Common myeloid progenitor, CD34-positive (primary cell): Measurements from ENCODE around the gene HHATL.

Experiments
- CTCF ChIA-PET: fragments of 350-600 bp; sonication (Branson Sonifier 250); formaldehyde crosslinking; loops from one replicate; lab custom pipeline; 2021; ENCODE audit warnings: antibody characterized with exemption; lab: Charles Lee
- POLR2A ChIA-PET: fragments of 350-600 bp; sonication (Branson Sonifier 250); formaldehyde crosslinking; loops from one replicate; lab custom pipeline; 2021; ENCODE audit warnings: antibody characterized with exemption; lab: Charles Lee
- DNase-seq, 3 donors: peaks; one replicate each; pipeline versions ENCODE4 v3.0.0 to v3.0.0-alpha.2; 2013
- H3K27ac ChIP-seq, 2 experiments: 1 replicate in 1 of 2; 2 replicates in 1 of 2; pipeline ENCODE4 v1.7.0; 2013; ENCODE audit warnings: inconsistent platforms in 2 of 2, low read length in 2 of 2, mild to moderate bottlenecking in 2 of 2, low read depth in 1 of 2, moderate library complexity in 1 of 2; ENCODE audit not compliant: severe bottlenecking in 2 of 2, insufficient read depth in 1 of 2, poor library complexity in 1 of 2
- H3K27me3 ChIP-seq, 5 experiments: replicated peaks in 2 of 5; 1 replicate in 3 of 5; 2 replicates in 2 of 5; pipeline versions ENCODE4 v1.6.1 to v1.7.0; 2013; ENCODE audit warnings: low read length in 4 of 5, mild to moderate bottlenecking in 2 of 5, moderate library complexity in 2 of 5, inconsistent platforms in 1 of 5; ENCODE audit not compliant: insufficient read depth in 5 of 5, control insufficient read depth in 4 of 5
- H3K36me3 ChIP-seq, 4 experiments: 1 replicate in 2 of 4; 2 replicates in 2 of 4; pipeline versions ENCODE4 v1.6.1 to v1.7.0; 2013; ENCODE audit warnings: low read length in 3 of 4, control low read depth in 1 of 4, mild to moderate bottlenecking in 1 of 4; ENCODE audit not compliant: control insufficient read depth in 4 of 4, insufficient read depth in 4 of 4
- H3K4me1 ChIP-seq, 4 experiments: 1 replicate in 3 of 4; 2 replicates in 1 of 4; pipeline versions ENCODE4 v1.6.1 to v1.7.1; 2013; ENCODE audit warnings: low read length in 3 of 4, mild to moderate bottlenecking in 3 of 4, control low read depth in 1 of 4, inconsistent platforms in 1 of 4, moderate library complexity in 1 of 4; ENCODE audit not compliant: control insufficient read depth in 4 of 4, insufficient read depth in 4 of 4; ENCODE audit errors: control extremely low read depth in 1 of 4
- H3K4me3 ChIP-seq, 7 experiments: 1 replicate in 4 of 7; 2 replicates in 3 of 7; pipeline versions ENCODE4 v1.5.1 to v1.7.0; 2013; ENCODE audit warnings: mild to moderate bottlenecking in 7 of 7, low read length in 6 of 7, moderate library complexity in 6 of 7, inconsistent platforms in 2 of 7, low read depth in 2 of 7, control low read depth in 1 of 7; ENCODE audit not compliant: insufficient read depth in 4 of 7, control insufficient read depth in 1 of 7; ENCODE audit errors: extremely low read depth in 1 of 7
- H3K9me3 ChIP-seq, 5 experiments: 1 replicate in 4 of 5; 2 replicates in 1 of 5; pipeline versions ENCODE4 v1.6.1 to v1.7.1; 2013; ENCODE audit warnings: low read length in 4 of 5, mild to moderate bottlenecking in 2 of 5, inconsistent platforms in 1 of 5, low read depth in 1 of 5, moderate library complexity in 1 of 5; ENCODE audit not compliant: control insufficient read depth in 4 of 5, insufficient read depth in 2 of 5; ENCODE audit errors: control extremely low read depth in 1 of 5
- WGBS: methylation state at CpG from one replicate; pipeline ENCODE4 v1.1.5; 2013; ENCODE audit not compliant: insufficient coverage; 5-methylcytosine and 5-hydroxymethylcytosine counted together

Gene HHATL

DNA sequence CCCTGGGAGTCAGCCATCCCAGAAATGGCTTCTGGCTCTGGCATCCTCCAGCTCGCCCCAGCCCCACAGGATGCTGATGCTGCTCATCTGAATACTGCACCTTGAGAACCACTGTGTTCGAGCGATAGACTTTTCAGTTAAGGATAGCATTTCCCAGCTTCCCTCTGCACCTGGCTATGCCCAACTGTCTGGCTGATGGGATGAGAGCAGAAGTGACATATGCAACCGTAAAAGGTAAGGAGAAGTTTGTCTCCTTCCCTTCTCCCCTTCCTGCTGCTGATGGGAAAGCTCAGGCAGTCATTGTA is 9.7 kb upstream of the HHATL start:
- DNase-seq = no peak
- Histone ChIP-seq H3K4me1 (no peaks in the 10 kb centered on the region), H3K27me3 (no peaks in the 10 kb centered on the region), H3K27ac (no peak overlapping the region), H3K9me3 (no peaks in the 10 kb centered on the region), H3K4me3 (no peak overlapping the region), H3K36me3 (no peaks in the 10 kb centered on the region)
- ChIA-PET POLR2A (no interaction called here), CTCF (interaction anchor here (1.1 to 2.0 kb wide), 3 partner anchors 9 to 32 kb away, joined by 3 to 4 read pairs (median 4); no protein-coding TSS in a partner anchor)
- 96% methylated on average over 4 of the region's 4 CpGs for WGBS

DNA sequence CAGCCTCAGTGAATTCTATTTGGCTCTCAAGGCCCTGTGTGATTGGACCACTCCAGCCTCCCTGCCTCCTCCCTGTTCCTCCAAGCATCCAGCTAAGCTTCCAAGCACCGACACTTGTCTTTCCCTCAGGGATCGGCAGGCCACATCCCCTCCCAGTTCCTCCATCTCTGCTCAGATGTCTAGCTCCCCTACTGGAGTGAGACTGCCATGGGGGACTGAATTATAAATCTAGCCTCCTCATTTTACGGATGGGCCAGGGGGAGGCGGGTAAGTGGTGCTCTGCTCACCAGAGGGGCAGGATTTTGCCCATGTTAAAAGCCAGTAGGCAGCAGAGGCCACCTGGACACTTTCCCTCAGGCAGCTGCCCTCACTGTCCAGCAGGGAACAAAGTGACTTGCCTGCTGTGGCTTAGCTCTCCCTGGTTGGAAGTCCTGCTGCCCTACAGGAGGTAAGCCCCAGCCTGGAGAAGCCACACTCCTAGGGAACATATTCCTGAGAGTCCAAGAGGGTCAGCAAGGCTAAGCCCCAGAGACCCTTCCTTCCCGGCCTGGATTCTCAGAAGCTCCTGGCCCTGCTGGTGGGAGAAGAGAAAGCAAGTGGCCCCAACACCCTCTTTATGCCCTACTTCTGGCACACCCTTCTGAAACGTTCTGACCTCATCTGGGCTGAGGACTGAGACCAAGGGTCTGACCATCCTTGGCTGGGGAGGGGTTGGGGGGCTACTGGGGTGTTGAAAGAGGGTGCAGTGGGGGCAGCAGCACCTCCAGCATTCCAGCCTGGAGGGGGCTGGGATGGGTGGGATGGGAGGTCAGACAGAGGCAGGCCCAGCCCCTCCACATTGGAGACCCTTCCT is 9.1 kb upstream of the HHATL start:
- H3K9me3 ChIP-seq = no peaks in the 10 kb centered on the region
- POLR2A ChIA-PET = no interaction called here
- H3K4me1 ChIP-seq = no peaks in the 10 kb centered on the region
- 83% methylated on average over 5 of the region's 6 CpGs for WGBS
- no peak for DNase-seq
- peaks cover 0 to 4% (median 0%) of the 10 kb centered on the region in 5 experiments for H3K27me3 ChIP-seq
- H3K4me3 ChIP-seq = no peak overlapping the region
- H3K27ac ChIP-seq = no peak overlapping the region
- CTCF ChIA-PET = interaction anchor here (1.1 to 2.0 kb wide), 3 partner anchors 10 to 33 kb away, joined by 3 to 4 read pairs (median 4); no protein-coding TSS in a partner anchor
- H3K36me3 ChIP-seq = no peaks in the 10 kb centered on the region

DNA sequence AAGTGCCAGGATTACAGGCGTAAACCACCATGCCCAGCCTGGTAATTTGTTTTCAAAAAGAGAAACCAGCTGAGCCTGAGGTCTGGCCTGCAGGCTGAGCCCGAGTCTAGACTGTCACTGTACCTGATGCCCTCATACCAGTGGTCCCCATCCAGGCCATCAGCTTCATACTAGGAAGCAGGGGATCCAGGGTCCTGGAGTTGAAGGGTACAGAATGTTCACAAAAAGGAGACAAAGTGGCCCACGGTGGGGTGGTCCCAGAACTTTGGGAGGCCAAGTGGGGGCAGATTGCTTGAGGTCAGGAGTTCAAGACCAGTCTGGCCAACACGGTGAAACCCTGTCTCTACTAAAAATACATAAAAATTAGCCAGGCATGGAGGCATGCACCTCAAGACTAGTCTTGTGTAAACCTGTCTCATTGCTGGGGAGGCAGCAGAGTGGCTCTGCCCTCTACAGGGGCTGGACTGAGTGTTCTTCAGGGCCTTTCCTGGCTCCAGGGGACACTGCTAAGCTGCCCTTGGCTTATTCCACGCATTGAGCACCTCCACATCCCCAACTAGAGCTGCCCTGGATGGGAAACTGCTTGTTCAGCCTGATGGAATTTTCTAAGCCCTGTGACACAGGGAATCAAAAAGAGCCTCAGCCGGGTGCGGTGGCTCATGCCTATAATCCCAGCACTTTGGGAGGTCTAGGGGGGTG is 7.9 kb upstream of the HHATL start:
- Histone ChIP-seq H3K27ac (no peak overlapping the region), H3K4me3 (no peak overlapping the region), H3K4me1 (no peaks in the 10 kb centered on the region), H3K9me3 (no peaks in the 10 kb centered on the region), H3K36me3 (no peaks in the 10 kb centered on the region), H3K27me3 (peaks cover 0 to 4% (median 0%) of the 10 kb centered on the region in 5 experiments)
- WGBS = 91% methylated on average over 6 of the region's 7 CpGs
- POLR2A ChIA-PET = interaction anchor here (0.5 kb wide), 1 partner anchor 57 kb away, joined by 3 read pairs; no protein-coding TSS in a partner anchor
- CTCF ChIA-PET = interaction anchor here (1.3 to 2.0 kb wide), 2 partner anchors 11 to 139 kb away, joined by 3 to 4 read pairs; no protein-coding TSS in a partner anchor
- DNase-seq = no peak

DNA sequence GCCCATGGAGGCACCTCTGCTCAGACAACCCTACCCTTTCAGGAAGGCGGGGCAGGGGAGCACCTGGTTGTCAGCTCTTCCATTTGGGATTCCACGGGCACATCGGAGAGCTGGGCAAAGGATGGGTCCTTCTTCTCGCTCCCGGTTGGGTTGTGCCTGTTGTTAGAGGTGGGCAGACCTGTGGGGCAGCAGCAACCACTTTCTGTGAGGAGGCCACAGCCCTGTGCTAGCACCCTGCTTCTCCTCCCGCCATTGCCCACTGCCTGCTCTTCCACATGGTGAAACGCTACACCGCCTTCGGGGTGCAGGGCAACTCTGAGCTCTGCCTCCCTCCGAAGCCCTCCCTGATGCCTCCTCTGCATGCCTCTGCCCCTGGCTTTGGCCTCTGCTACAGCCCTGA is 7.0 kb upstream of the HHATL start:
- Histone ChIP-seq H3K27ac (no peak overlapping the region), H3K4me1 (no peaks in the 10 kb centered on the region), H3K4me3 (no peak overlapping the region), H3K36me3 (no peaks in the 10 kb centered on the region), H3K9me3 (no peaks in the 10 kb centered on the region), H3K27me3 (peaks cover 0 to 4% (median 0%) of the 10 kb centered on the region in 5 experiments)
- POLR2A ChIA-PET = interaction anchor here (0.5 kb wide), 1 partner anchor 58 kb away, joined by 3 read pairs; no protein-coding TSS in a partner anchor
- CTCF ChIA-PET = interaction anchor here (1.3 kb wide), 1 partner anchor 138 kb away, joined by 3 read pairs; no protein-coding TSS in a partner anchor
- 94% methylated on average over 7 of the region's 10 CpGs for WGBS
- no peak for DNase-seq

DNA sequence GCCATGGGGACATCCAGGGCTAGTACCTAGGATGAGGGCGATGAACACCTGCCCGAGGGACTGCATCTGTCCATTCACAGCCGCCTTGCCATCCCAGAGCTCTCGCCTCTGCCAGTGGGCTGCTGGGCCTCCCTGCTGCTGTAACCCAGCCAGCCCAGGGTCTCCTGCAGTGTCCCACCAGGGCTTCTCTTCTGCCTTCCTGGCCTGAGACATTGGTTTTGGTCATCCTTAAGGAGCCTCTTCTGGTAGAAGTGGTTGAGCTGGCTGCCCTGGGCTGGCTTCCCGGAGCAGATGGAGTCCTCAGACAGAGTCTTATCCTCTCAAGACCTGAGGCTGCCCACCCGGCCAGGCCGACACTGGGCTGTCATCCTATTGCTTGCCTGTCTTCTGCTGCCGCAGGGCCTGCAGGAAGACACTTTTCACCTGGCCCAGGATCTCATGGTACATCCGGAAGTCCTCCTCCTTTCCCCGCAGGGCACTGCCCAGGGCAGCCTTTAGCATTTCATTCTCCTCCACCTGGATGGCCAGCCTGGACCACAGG is 6.1 kb upstream of the HHATL start:
- peaks cover 0 to 4% (median 0%) of the 10 kb centered on the region in 5 experiments for H3K27me3 ChIP-seq
- CTCF ChIA-PET = no interaction called here
- no peaks in the 10 kb centered on the region for H3K4me1 ChIP-seq
- no peaks in the 10 kb centered on the region for H3K9me3 ChIP-seq
- no peak for DNase-seq
- H3K36me3 ChIP-seq = no peaks in the 10 kb centered on the region
- no peak overlapping the region for H3K27ac ChIP-seq
- 100% methylated on average over 9 of the region's 10 CpGs for WGBS
- no peak overlapping the region for H3K4me3 ChIP-seq
- POLR2A ChIA-PET = no interaction called here

DNA sequence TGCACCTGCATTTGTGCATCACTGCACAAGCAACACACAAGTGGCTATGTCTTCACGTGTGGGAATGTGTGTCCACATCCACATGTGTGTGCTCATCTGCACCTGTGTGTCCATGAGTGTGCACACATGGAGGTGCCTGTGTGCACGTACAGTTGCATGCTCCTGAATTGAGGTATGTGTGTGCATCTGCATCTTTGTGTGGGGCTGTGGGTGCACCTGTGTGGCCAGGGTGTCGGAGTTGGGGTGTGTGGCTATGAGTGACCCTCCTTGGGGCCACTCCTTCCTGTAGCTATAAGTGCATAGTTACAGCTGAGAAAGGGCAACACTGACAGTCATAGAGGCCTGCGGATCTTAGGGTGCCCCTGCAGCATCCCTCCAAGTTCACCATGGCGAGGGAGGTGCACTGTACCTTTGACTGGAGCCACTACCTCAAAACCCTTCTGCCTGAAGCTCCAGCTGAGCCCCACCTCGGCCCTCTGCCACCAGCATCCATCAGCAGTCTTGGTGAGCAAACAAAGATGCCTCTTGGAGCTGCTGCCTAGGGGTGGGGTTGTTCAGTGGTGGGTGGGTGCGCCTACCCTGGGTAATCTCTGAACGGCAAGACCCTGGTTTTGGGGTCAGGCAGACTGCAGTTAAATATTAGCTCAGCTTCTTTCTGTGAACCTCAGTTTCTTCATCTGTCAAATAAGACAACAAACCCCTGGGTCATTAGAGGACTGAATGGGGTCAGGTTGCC is 5.2 kb upstream of the HHATL start:
- CTCF ChIA-PET = no interaction called here
- Histone ChIP-seq H3K4me3 (no peak overlapping the region), H3K4me1 (no peaks in the 10 kb centered on the region), H3K27me3 (peaks cover 0 to 4% (median 0%) of the 10 kb centered on the region in 5 experiments), H3K27ac (no peak overlapping the region), H3K36me3 (no peaks in the 10 kb centered on the region), H3K9me3 (no peaks in the 10 kb centered on the region)
- 100% methylated on average over 4 of the region's 8 CpGs for WGBS
- DNase-seq = no peak
- POLR2A ChIA-PET = no interaction called here
